ENCODE measurements around the gene ZNF654. TPM values are rescaled to one million over a fixed set of nuclear protein-coding genes. Genes with fewer than 3 reads are reported as not detected.

ZNF654 gene
- total RNA-seq, 1 experiment from 2014 or later: 7.0 TPM

DNA sequence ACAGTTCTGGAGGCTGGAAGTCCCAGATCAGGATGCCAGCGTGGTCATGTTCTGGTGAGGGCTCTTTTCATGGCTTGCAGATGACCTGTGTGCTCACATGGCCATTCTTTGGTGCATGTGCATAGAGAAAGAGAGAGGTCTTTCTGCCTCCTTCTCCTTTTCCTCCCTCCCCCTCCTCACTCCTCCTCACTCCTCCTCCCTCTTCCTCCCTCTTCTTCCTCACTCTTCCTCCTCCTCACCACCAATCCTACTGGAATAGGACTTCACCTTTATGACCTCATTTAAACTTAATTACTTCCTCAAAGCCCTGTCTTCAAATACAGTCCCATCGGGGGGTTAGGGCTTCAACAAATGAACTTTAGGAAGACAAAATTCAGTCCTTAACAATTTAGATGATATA, 23.8 kb downstream of the ZNF654 start (continued):
- no peak for TF ChIP-seq ZNF274 (IDR thresholded peaks at IDR 0.05; ENCODE audit: low read depth, low read length)
- TF ChIP-seq JUND (IDR thresholded peaks at IDR 0.05): no peak
- TF ChIP-seq, protein P1, sequence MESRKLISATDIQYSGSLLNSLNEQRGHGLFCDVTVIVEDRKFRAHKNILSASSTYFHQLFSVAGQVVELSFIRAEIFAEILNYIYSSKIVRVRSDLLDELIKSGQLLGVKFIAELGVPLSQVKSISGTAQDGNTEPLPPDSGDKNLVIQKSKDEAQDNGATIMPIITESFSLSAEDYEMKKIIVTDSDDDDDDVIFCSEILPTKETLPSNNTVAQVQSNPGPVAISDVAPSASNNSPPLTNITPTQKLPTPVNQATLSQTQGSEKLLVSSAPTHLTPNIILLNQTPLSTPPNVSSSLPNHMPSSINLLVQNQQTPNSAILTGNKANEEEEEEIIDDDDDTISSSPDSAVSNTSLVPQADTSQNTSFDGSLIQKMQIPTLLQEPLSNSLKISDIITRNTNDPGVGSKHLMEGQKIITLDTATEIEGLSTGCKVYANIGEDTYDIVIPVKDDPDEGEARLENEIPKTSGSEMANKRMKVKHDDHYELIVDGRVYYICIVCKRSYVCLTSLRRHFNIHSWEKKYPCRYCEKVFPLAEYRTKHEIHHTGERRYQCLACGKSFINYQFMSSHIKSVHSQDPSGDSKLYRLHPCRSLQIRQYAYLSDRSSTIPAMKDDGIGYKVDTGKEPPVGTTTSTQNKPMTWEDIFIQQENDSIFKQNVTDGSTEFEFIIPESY (IDR thresholded peaks at IDR 0.05; ENCODE audit: extremely low read depth, insufficient replicate concordance, low read length): no peak
- TF ChIP-seq EZH2phosphoT487 (IDR thresholded peaks at IDR 0.05; ENCODE audit: borderline replicate concordance): no peak
- TF ChIP-seq, protein P2, sequence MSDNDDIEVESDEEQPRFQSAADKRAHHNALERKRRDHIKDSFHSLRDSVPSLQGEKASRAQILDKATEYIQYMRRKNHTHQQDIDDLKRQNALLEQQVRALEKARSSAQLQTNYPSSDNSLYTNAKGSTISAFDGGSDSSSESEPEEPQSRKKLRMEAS (IDR thresholded peaks at IDR 0.05): no peak
- no peak for TF ChIP-seq SIN3A (IDR thresholded peaks at IDR 0.05; ENCODE audit: low read depth)

DNA sequence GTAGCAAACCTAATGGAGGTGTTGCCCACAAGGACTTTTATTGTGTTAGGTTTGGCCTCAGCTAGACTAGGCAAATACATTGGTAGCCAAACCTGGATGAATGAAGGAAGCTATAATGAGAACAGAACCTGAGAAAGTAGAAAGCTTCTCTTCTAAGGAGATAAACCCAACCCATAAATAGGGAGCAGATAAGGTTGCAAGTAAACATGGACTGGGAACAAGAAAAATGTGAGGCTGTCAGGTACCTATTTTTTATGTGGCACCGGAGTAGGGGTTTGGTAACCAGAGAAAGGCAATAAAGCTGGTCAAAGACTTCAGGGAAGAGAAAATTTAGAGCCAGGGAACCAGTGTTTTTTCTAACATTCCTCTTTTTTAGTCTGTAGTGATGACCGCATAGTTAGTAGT, 25.0 kb downstream of the ZNF654 start:
- no peak overlapping the region for H3K4me3 ChIP-seq (replicated peaks in 1 of 2; ENCODE audit: low read depth in 1 of 2, low read length in 2 of 2)
- no peaks in the 10 kb centered on the region for H3K36me3 ChIP-seq (ENCODE audit: control insufficient read depth in 1 of 2, insufficient read depth in 2 of 2, low read length in 2 of 2)
- intact Hi-C loops (cut with micrococcal nuclease): no loop called here
- peaks cover 29% of the 10 kb centered on the region for H3K79me2 ChIP-seq (ENCODE audit: insufficient read depth, low read length)
- no TSS peak for BruUV-seq (replicated peaks)
- H3K9me2 ChIP-seq (ENCODE audit: insufficient read depth): no peaks in the 10 kb centered on the region
- POLR2A ChIA-PET: no interaction called here
- H2AFZ ChIP-seq (ENCODE audit: low read depth, low read length, poor library complexity, severe bottlenecking): no peak overlapping the region
- ATAC-seq (no peak), DNase-seq (ENCODE audit: low read depth, low spot score) (no peak)
- RAD21 ChIA-PET (ENCODE audit: low non-redundant PET in 1 of 2, low total read pairs in 2 of 2, uncharacterized antibody in 2 of 2, unreplicated experiment in 2 of 2): no interaction called here
- no peaks in the 10 kb centered on the region for H3K27me3 ChIP-seq (ENCODE audit: insufficient read depth, low read length)
- no peak overlapping the region for H3K9ac ChIP-seq (ENCODE audit: low read length)
- CTCF ChIA-PET: no interaction called here
- H3K4me2 ChIP-seq (ENCODE audit: low read length): no peak overlapping the region
- TF ChIP-seq CBX3 (IDR thresholded peaks at IDR 0.05; ENCODE audit: low read depth) (no peak), SRF (IDR thresholded peaks at IDR 0.05; ENCODE audit: low read depth) (no peak), POLR2AphosphoS5 (IDR thresholded peaks at IDR 0.05; ENCODE audit: low read depth, low read length) (no peak), CEBPB (IDR thresholded peaks at IDR 0.05; ENCODE audit: low read depth) (no peak), EGR1 (IDR thresholded peaks at IDR 0.05; ENCODE audit: low read depth) (no peak), YY1 (IDR thresholded peaks at IDR 0.05; ENCODE audit: extremely low read depth, insufficient replicate concordance, low read depth, low read length) (no peak), EZH2phosphoT487 (IDR thresholded peaks at IDR 0.05; ENCODE audit: borderline replicate concordance) (no peak), ZNF274 (IDR thresholded peaks at IDR 0.05; ENCODE audit: low read depth, low read length) (no peak)
- TF ChIP-seq, protein P1 (IDR thresholded peaks at IDR 0.05; ENCODE audit: extremely low read depth, insufficient replicate concordance, low read length): no peak
- no peaks in the 10 kb centered on the region for H3K9me3 ChIP-seq (ENCODE audit: control insufficient read depth in 1 of 2, insufficient read depth in 1 of 2, low read depth in 1 of 2, low read length in 2 of 2)
- H3K4me1 ChIP-seq (ENCODE audit: control insufficient read depth in 1 of 2, insufficient read depth in 2 of 2, low read length in 2 of 2): no peaks in the 10 kb centered on the region
- no peak overlapping the region for H3K27ac ChIP-seq (ENCODE audit: low read depth, low read length)
- no peaks in the 10 kb centered on the region for H4K20me1 ChIP-seq (ENCODE audit: insufficient read depth)

Measured in HCT116 (cell line).